HepG2 (cell line): ENCODE measurements around the gene DBNDD1. TPM values are rescaled to one million over a fixed set of nuclear protein-coding genes. Genes with fewer than 3 reads are reported as not detected.

Experiments used
- AKAP8 ChIP-seq: sonication (generic); formaldehyde crosslinking; IDR thresholded peaks from 2 replicates; pipeline ENCODE4 v1.5.1; 2020; ENCODE audit warnings: mild to moderate bottlenecking, missing genetic modification reagents
- AKNA ChIP-seq: sonication (generic); formaldehyde crosslinking; IDR thresholded peaks from 2 replicates; pipeline ENCODE4 v1.4.0; 2020; ENCODE audit warnings: missing genetic modification reagents, borderline replicate concordance
- ETS1 ChIP-seq: sonication (generic); formaldehyde crosslinking; IDR thresholded peaks from 2 replicates; pipeline ENCODE4 v1.4.0; 2020; ENCODE audit warnings: missing genetic modification reagents
- GABPB1 ChIP-seq: IDR thresholded peaks from 2 replicates; pipeline ENCODE4 v1.6.1; 2016; ENCODE audit warnings: mild to moderate bottlenecking, missing genetic modification reagents, moderate library complexity, missing compliant biosample characterization
- GFI1 ChIP-seq: sonication (generic); formaldehyde crosslinking; IDR thresholded peaks from 2 replicates; pipeline ENCODE4 v1.5.0; 2020; ENCODE audit warnings: missing genetic modification reagents, mild to moderate bottlenecking, borderline replicate concordance
- HNF4G ChIP-seq, 2 experiments: sonication (generic) in 1 of 2; formaldehyde crosslinking in 1 of 2; IDR thresholded peaks; 2 replicates each; pipeline versions ENCODE4 v1.4.0 to v1.6.1; 2011 to 2020; ENCODE audit warnings: borderline replicate concordance in 2 of 2, low read depth in 2 of 2, mild to moderate bottlenecking in 2 of 2, low read length in 1 of 2, missing genetic modification reagents in 1 of 2, moderate library complexity in 1 of 2
- PATZ1 ChIP-seq: sonication (generic); formaldehyde crosslinking; IDR thresholded peaks from 2 replicates; pipeline ENCODE4 v1.4.0; 2020; ENCODE audit warnings: missing genetic modification reagents
- REL ChIP-seq: sonication (generic); formaldehyde crosslinking; conservative IDR thresholded peaks from 2 replicates; pipeline ENCODE4 v1.8.0; 2022; ENCODE audit warnings: mild to moderate bottlenecking, missing genetic modification reagents, moderate library complexity
- RXRA ChIP-seq: sonication (generic); formaldehyde crosslinking; IDR thresholded peaks from 2 replicates; pipeline ENCODE4 v1.5.1; 2020; ENCODE audit warnings: missing genetic modification reagents
- TAF15 ChIP-seq: fragments of 200-400 bp; formaldehyde crosslinking; IDR thresholded peaks from one replicate; pipeline ENCODE4 v1.6.1; 2018; ENCODE audit warnings: mild to moderate bottlenecking, low read depth, low read length; ENCODE audit not compliant: poor library complexity, severe bottlenecking
- TBP ChIP-seq: sonication (generic); formaldehyde crosslinking; IDR thresholded peaks from 2 replicates; pipeline ENCODE4 v1.5.0; 2020; ENCODE audit warnings: missing genetic modification reagents
- TCF7L2 ChIP-seq: IDR thresholded peaks from 2 replicates; pipeline ENCODE4 v1.6.1; 2011; ENCODE audit warnings: mild to moderate bottlenecking, low read depth, low read length, moderate library complexity
- ZBTB25 ChIP-seq: IDR thresholded peaks from 2 replicates; pipeline ENCODE4 v1.6.1; 2018; ENCODE audit warnings: missing genetic modification reagents
- ZFAT ChIP-seq: sonication (generic); formaldehyde crosslinking; conservative IDR thresholded peaks from 2 replicates; pipeline ENCODE4 v1.8.1; 2023; ENCODE audit warnings: missing genetic modification reagents, inconsistent platforms
- ZFP91 ChIP-seq: sonication (generic); formaldehyde crosslinking; IDR thresholded peaks from 2 replicates; pipeline ENCODE4 v1.9.0; 2022; ENCODE audit warnings: missing genetic modification reagents, mild to moderate bottlenecking, borderline replicate concordance
- polyA plus RNA-seq, 8 experiments: library from polyadenylated mRNA; depleted of rRNA in 3 of 8; stranded (reverse) in 7 of 8; unstranded in 1 of 8; fragments of >200 nt; fragmentation: Illumina TruSeq in 4 of 8; extraction: Trizol in 4 of 8; gene quantifications; 2 replicates each; pipeline versions ENCODE4 v1.2.1 to v1.2.3, GENCODE V29; 2011 to 2016; ENCODE audit warnings: low read depth in 4 of 8, missing spikeins in 1 of 8, mixed read lengths in 1 of 8; ENCODE audit not compliant: insufficient read depth in 1 of 8
- total RNA-seq, 5 experiments: library from RNA; depleted of rRNA; stranded (reverse); fragments of >200 nt; fragmentation: Illumina TruSeq; extraction: Trizol; gene quantifications; 2 replicates each; pipeline ENCODE4 v1.2.3, GENCODE V29; 2016; ENCODE audit warnings: low read depth in 1 of 5

DBNDD1 gene
- total and polyA plus RNA-seq, 2 of the 13 experiments (the other 11 are each of a cell fraction or from before 2014, with no cell fraction given): 17.0 to 40.4 TPM

- TF ChIP-seq PATZ1 (CRISPR knock-in tag): no peak
- no peak for TF ChIP-seq HNF4G (IDR thresholded peaks at IDR 0.05; ENCODE audit: borderline replicate concordance, low read depth, low read length)
- TF ChIP-seq HNF4G (CRISPR knock-in tag; IDR thresholded peaks at IDR 0.05; ENCODE audit: borderline replicate concordance, low read depth): no peak
- no peak for TF ChIP-seq GABPB1
- TF ChIP-seq AKAP8: peak; percentile 18; the same call in 1 of the 2 replicates
- no peak for TF ChIP-seq ZFAT (CRISPR knock-in tag)
- TF ChIP-seq TAF15: no peak
- no peak for TF ChIP-seq TBP (CRISPR knock-in tag)
- no peak for TF ChIP-seq TCF7L2
- TF ChIP-seq RXRA (CRISPR knock-in tag): no peak
- no peak for TF ChIP-seq ZFP91 (CRISPR knock-in tag)
- no peak for TF ChIP-seq ETS1 (CRISPR knock-in tag)
- TF ChIP-seq GFI1 (CRISPR knock-in tag): no peak
- no peak for TF ChIP-seq ZBTB25
- TF ChIP-seq AKNA (CRISPR knock-in tag): no peak
- TF ChIP-seq REL (CRISPR knock-in tag): no peak
Observed at GRCh38 chr16:90046122-90046970, 27.1 kb upstream of the DBNDD1 start (continued).
